Osteocyte (in vitro differentiated cells): ENCODE results near the gene BANP. TPM values are rescaled to one million over a fixed set of nuclear protein-coding genes. Genes with fewer than 3 reads are reported as not detected.
A peak's percentile ranks its signal among the peaks of the same experiment; 100 is the strongest.
"Not testable (repeated sequence)": the region's sequence is repeated elsewhere in the genome, so short reads cannot be mapped to it uniquely, and the experiment has no call there.

Experiments
- DNase-seq: peaks from one replicate; pipeline ENCODE4 v3.0.0; 2021; ENCODE audit warnings: mixed read lengths; ENCODE audit not compliant: unreplicated experiment; ENCODE audit errors: extremely low spot score
- H3K27ac Mint-ChIP-seq: one replicate; pipeline ENCODE4 v1.8.0; 2021; ENCODE audit warnings: mild to moderate bottlenecking, mixed read lengths; ENCODE audit not compliant: unreplicated experiment
- H3K27me3 Mint-ChIP-seq: one replicate; pipeline ENCODE4 v1.8.0; 2021; ENCODE audit warnings: mixed read lengths; ENCODE audit not compliant: unreplicated experiment
- H3K36me3 Mint-ChIP-seq: one replicate; pipeline ENCODE4 v1.8.0; 2021; ENCODE audit warnings: mixed read lengths; ENCODE audit not compliant: unreplicated experiment
- H3K4me1 Mint-ChIP-seq: one replicate; pipeline ENCODE4 v1.8.0; 2021; ENCODE audit warnings: mixed read lengths; ENCODE audit not compliant: unreplicated experiment
- H3K4me3 Mint-ChIP-seq: one replicate; pipeline ENCODE4 v1.8.0; 2021; ENCODE audit warnings: mild to moderate bottlenecking, moderate library complexity, mixed read lengths; ENCODE audit not compliant: unreplicated experiment
- H3K9me3 Mint-ChIP-seq: one replicate; pipeline ENCODE4 v1.8.0; 2021; ENCODE audit warnings: mixed read lengths; ENCODE audit not compliant: unreplicated experiment
- CTCF ChIP-seq: fragments of 200-600 bp; sonication (generic); IDR thresholded peaks from 2 replicates; pipeline ENCODE4 v1.5.0; 2021; ENCODE audit warnings: antibody characterized with exemption, mild to moderate bottlenecking, moderate library complexity
- total RNA-seq: library from RNA; stranded (reverse); gene quantifications from 2 replicates; pipeline ENCODE4 v1.2.1, GENCODE V29; 2021

The BANP gene
- total RNA-seq, 1 donor from 2014 or later: 20.5 TPM

- no peaks in the 10 kb centered on the region for H3K27me3 Mint-ChIP-seq
- no peak for TF ChIP-seq CTCF
- no peaks in the 10 kb centered on the region for H3K4me1 Mint-ChIP-seq
- no peak for DNase-seq
- H3K27ac Mint-ChIP-seq: no peak overlapping the region
- H3K9me3 Mint-ChIP-seq: no peaks in the 10 kb centered on the region
- H3K36me3 Mint-ChIP-seq: peaks cover 45% of the 10 kb centered on the region
- no peak overlapping the region for H3K4me3 Mint-ChIP-seq
These were observed 84.1 kb downstream of the BANP start for GRCh38 chr16:88035292-88035691.

- not testable (repeated sequence) for DNase-seq, H3K27me3 Mint-ChIP-seq, H3K4me3 Mint-ChIP-seq, H3K4me1 Mint-ChIP-seq, H3K9me3 Mint-ChIP-seq
- peaks cover 41% of the 10 kb centered on the region for H3K36me3 Mint-ChIP-seq
- peak overlapping the region; percentile 52 for H3K27ac Mint-ChIP-seq
These were observed 84.8 kb downstream of the BANP start for GRCh38 chr16:88035884-88036639.

- peaks cover 39% of the 10 kb centered on the region for H3K36me3 Mint-ChIP-seq
- H3K27ac Mint-ChIP-seq: peak overlapping the region; percentile 52
These were observed 85.4 kb downstream of the BANP start for GRCh38 chr16:88036640-88036996.

GRCh38 chr16:88037359-88037758 is 86.1 kb downstream of the BANP start:
- H3K4me1 Mint-ChIP-seq, H3K4me3 Mint-ChIP-seq, H3K9me3 Mint-ChIP-seq, H3K27me3 Mint-ChIP-seq, DNase-seq, H3K27ac Mint-ChIP-seq: not testable (repeated sequence)
- H3K36me3 Mint-ChIP-seq: peaks cover 43% of the 10 kb centered on the region

More at GRCh38 chr16:88036640-88036996, 85.4 kb downstream of the BANP start:
- H3K27me3 Mint-ChIP-seq, H3K4me3 Mint-ChIP-seq, DNase-seq, H3K4me1 Mint-ChIP-seq, H3K9me3 Mint-ChIP-seq: not testable (repeated sequence)

- H3K27ac Mint-ChIP-seq, H3K27me3 Mint-ChIP-seq, H3K4me1 Mint-ChIP-seq, DNase-seq, H3K4me3 Mint-ChIP-seq, H3K9me3 Mint-ChIP-seq: not testable (repeated sequence)
- peaks cover 40% of the 10 kb centered on the region for H3K36me3 Mint-ChIP-seq
These were observed 86.8 kb downstream of the BANP start for GRCh38 chr16:88037876-88038525.

- H3K27me3 Mint-ChIP-seq, H3K4me3 Mint-ChIP-seq, H3K27ac Mint-ChIP-seq, DNase-seq, H3K4me1 Mint-ChIP-seq, H3K9me3 Mint-ChIP-seq: not testable (repeated sequence)
- peaks cover 40% of the 10 kb centered on the region for H3K36me3 Mint-ChIP-seq
These were observed 87.3 kb downstream of the BANP start for GRCh38 chr16:88038526-88038908.

GRCh38 chr16:88039591-88039990 is 88.4 kb downstream of the BANP start:
- Mint-ChIP-seq H3K36me3 (peaks cover 34% of the 10 kb centered on the region), H3K4me1 (no peaks in the 10 kb centered on the region), H3K27me3 (no peaks in the 10 kb centered on the region), H3K27ac (no peak overlapping the region), H3K9me3 (no peaks in the 10 kb centered on the region), H3K4me3 (no peak overlapping the region)
- TF ChIP-seq CTCF: no peak
- no peak for DNase-seq

GRCh38 chr16:88040196-88040876 is 89.1 kb downstream of the BANP start:
- not testable (repeated sequence) for H3K9me3 Mint-ChIP-seq

GRCh38 chr16:88040877-88041244 is 89.6 kb downstream of the BANP start:
- not testable (repeated sequence) for H3K27me3 Mint-ChIP-seq, H3K9me3 Mint-ChIP-seq, DNase-seq, H3K4me1 Mint-ChIP-seq, H3K4me3 Mint-ChIP-seq, H3K27ac Mint-ChIP-seq
- peaks cover 21% of the 10 kb centered on the region for H3K36me3 Mint-ChIP-seq

More at GRCh38 chr16:88040196-88040876, 89.1 kb downstream of the BANP start:
- H3K4me1 Mint-ChIP-seq, H3K27ac Mint-ChIP-seq, H3K4me3 Mint-ChIP-seq, DNase-seq, H3K27me3 Mint-ChIP-seq: not testable (repeated sequence)
- peaks cover 27% of the 10 kb centered on the region for H3K36me3 Mint-ChIP-seq

GRCh38 chr16:88041506-88041905 is 90.3 kb downstream of the BANP start:
- H3K27ac Mint-ChIP-seq, H3K4me1 Mint-ChIP-seq, H3K4me3 Mint-ChIP-seq, H3K27me3 Mint-ChIP-seq, DNase-seq, H3K9me3 Mint-ChIP-seq: not testable (repeated sequence)
- peaks cover 15% of the 10 kb centered on the region for H3K36me3 Mint-ChIP-seq
